Thyroid gland (tissue), 4 donors: ENCODE results near the gene TTC8. TPM values are rescaled to one million over a fixed set of nuclear protein-coding genes. Genes with fewer than 3 reads are reported as not detected.
"Not testable (repeated sequence)": the region's sequence is repeated elsewhere in the genome, so short reads cannot be mapped to it uniquely, and the experiment has no call there.

Experiments
- DNase-seq, 2 donors: peaks; one replicate each; pipeline ENCODE4 v3.0.0-alpha.2; 2019
- H3K27ac ChIP-seq, 3 donors: fragments of 200-600 bp; sonication (generic); 1 replicate in 2 of 3; 2 replicates in 1 of 3; pipeline ENCODE4 v1.5.1; 2016 to 2019; ENCODE audit warnings: mild to moderate bottlenecking in 1 of 3, moderate library complexity in 1 of 3
- H3K27me3 ChIP-seq: fragments of 200-600 bp; sonication (generic); one replicate; pipeline ENCODE4 v1.5.1; 2019
- H3K36me3 ChIP-seq, 2 donors: fragments of 200-600 bp; sonication (generic); one replicate each; pipeline ENCODE4 v1.5.1; 2016 to 2019
- H3K4me1 ChIP-seq, 2 donors: fragments of 200-600 bp; sonication (generic); one replicate each; pipeline ENCODE4 v1.5.1; 2017 to 2019
- H3K4me3 ChIP-seq, 3 donors: fragments of 200-600 bp; sonication (generic); replicated peaks in 1 of 3; 1 replicate in 2 of 3; 2 replicates in 1 of 3; pipeline ENCODE4 v1.5.1; 2016; ENCODE audit warnings: mild to moderate bottlenecking in 1 of 3
- H3K9me3 ChIP-seq: fragments of 200-600 bp; sonication (generic); one replicate; pipeline ENCODE4 v1.5.1; 2017
- POLR2A ChIP-seq, 2 donors: fragments of 450-650 bp; IDR thresholded peaks; one replicate each; pipeline ENCODE4 v1.6.1; 2017; ENCODE audit warnings: antibody characterized with exemption in 2 of 2, mild to moderate bottlenecking in 2 of 2, moderate library complexity in 1 of 2
- WGBS, 2 donors: methylation state at CpG; one replicate each; pipeline ENCODE4 v1.1.5; 2017; 5-methylcytosine and 5-hydroxymethylcytosine counted together
- intact Hi-C: fragments of 100-400 bp; cut with DNase I; formaldehyde crosslinking; loops from one replicate; pipeline ENCODE4 v1.15.1; 2023
- total RNA-seq, 4 donors: library from RNA; depleted of rRNA; stranded (reverse); fragments of >200 nt; gene quantifications; one replicate each; pipeline ENCODE4 v1.2.3, GENCODE V29; 2016
- TF ChIP-seq, protein P1 (sequence below), 6 experiments: fragments of 200-600 bp in 3 of 6; fragments of 450-650 bp in 3 of 6; sonication (generic) in 3 of 6; IDR thresholded peaks; one replicate each; pipeline ENCODE4 v1.5.1; 2016 to 2019; ENCODE audit warnings: antibody characterized with exemption in 6 of 6, mild to moderate bottlenecking in 2 of 6, inconsistent platforms in 1 of 6, moderate library complexity in 1 of 6

The TTC8 gene
- total RNA-seq, 4 donors from 2014 or later = 51.4 to 118 (median 68.0) TPM

DNA sequence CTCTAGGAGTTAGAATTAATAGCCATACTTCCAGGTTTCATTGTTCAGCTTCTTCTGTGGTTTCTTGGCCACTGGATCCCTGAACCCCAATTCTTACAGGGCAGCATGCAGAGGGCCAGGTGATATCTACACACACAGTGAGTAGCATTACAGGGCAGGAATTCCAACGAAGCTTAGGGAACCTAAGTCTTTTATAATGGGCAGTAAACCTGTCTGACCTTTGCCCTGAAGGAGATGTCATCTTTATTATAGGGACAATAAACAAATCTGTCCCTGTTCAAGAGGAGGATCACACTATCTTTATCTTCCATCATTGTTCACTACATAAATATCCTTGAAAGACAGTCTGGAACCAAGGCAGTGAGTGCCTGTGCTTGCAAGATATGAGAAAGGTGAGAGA is 20.0 kb upstream of the TTC8 start:
- WGBS, 2 donors = 0 to 92% methylated on average over 1 of the region's 1 CpG
- Histone ChIP-seq H3K4me3 (no peak overlapping the region), H3K36me3 (no peaks in the 10 kb centered on the region), H3K27me3 (no peaks in the 10 kb centered on the region), H3K4me1 (no peaks in the 10 kb centered on the region), H3K27ac (no peak overlapping the region), H3K9me3 (no peaks in the 10 kb centered on the region)
- TF ChIP-seq, protein P1, sequence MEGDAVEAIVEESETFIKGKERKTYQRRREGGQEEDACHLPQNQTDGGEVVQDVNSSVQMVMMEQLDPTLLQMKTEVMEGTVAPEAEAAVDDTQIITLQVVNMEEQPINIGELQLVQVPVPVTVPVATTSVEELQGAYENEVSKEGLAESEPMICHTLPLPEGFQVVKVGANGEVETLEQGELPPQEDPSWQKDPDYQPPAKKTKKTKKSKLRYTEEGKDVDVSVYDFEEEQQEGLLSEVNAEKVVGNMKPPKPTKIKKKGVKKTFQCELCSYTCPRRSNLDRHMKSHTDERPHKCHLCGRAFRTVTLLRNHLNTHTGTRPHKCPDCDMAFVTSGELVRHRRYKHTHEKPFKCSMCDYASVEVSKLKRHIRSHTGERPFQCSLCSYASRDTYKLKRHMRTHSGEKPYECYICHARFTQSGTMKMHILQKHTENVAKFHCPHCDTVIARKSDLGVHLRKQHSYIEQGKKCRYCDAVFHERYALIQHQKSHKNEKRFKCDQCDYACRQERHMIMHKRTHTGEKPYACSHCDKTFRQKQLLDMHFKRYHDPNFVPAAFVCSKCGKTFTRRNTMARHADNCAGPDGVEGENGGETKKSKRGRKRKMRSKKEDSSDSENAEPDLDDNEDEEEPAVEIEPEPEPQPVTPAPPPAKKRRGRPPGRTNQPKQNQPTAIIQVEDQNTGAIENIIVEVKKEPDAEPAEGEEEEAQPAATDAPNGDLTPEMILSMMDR (IDR thresholded peaks at IDR 0.05) = no peak
- TF ChIP-seq POLR2A (IDR thresholded peaks at IDR 0.05) = no peak
- intact Hi-C loops = no loop called here
- DNase-seq = no peak

DNA sequence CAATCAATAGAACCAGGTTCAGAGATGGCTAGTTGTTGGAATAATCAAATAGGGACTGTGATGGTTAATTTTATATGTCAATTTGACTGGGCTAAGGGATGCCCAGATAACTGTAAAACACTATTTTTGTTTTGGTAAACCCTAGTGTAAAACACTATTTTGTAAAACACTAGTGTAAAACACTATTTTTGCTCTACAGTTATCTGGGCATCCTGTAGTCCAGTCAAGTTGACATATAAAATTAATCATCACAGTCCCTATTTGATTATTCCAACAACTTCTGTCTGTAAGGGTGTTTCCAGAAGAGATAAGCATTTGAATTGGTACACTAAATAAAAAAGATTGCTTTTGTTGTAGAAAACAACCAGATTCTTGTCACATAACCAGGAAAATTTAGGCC is 16.1 kb upstream of the TTC8 start:
- H3K4me3 ChIP-seq = no peak overlapping the region
- no peak overlapping the region for H3K27ac ChIP-seq
- no peak for DNase-seq
- H3K27me3 ChIP-seq = no peaks in the 10 kb centered on the region
- intact Hi-C loops = no loop called here
- H3K9me3 ChIP-seq = no peaks in the 10 kb centered on the region
- TF ChIP-seq POLR2A (IDR thresholded peaks at IDR 0.05) = no peak
- TF ChIP-seq, protein P1 (IDR thresholded peaks at IDR 0.05) = no peak
- no peaks in the 10 kb centered on the region for H3K4me1 ChIP-seq
- H3K36me3 ChIP-seq = no peaks in the 10 kb centered on the region

DNA sequence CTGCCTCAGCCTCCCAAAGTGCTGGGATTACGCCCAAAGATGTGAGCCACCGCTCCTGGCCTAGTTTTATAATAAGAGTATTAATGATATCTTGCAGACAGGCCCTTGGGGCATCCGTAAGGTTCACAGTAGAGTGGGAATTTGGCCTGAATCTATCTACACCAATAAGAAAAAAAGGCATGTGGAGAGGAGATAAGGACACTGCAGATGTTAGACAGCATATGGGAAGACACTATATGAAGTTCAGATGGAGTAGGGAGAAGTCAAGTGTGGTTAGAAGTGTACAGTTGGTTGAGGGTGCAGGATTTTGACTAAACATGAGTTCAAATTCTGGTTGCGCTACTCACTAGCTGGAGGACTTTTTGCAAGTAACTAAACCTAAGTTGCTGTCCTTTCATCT is 8.5 kb upstream of the TTC8 start:
- intact Hi-C loops = no loop called here
- Histone ChIP-seq H3K9me3 (no peaks in the 10 kb centered on the region), H3K27ac (no peak overlapping the region), H3K27me3 (no peaks in the 10 kb centered on the region), H3K36me3 (no peaks in the 10 kb centered on the region), H3K4me1 (no peaks in the 10 kb centered on the region), H3K4me3 (no peak overlapping the region)
- no peak for DNase-seq
- TF ChIP-seq, protein P1 (IDR thresholded peaks at IDR 0.05) = no peak
- no peak for TF ChIP-seq POLR2A (IDR thresholded peaks at IDR 0.05)
- WGBS, 2 donors = 93% methylated on average over 4 of the region's 4 CpGs

DNA sequence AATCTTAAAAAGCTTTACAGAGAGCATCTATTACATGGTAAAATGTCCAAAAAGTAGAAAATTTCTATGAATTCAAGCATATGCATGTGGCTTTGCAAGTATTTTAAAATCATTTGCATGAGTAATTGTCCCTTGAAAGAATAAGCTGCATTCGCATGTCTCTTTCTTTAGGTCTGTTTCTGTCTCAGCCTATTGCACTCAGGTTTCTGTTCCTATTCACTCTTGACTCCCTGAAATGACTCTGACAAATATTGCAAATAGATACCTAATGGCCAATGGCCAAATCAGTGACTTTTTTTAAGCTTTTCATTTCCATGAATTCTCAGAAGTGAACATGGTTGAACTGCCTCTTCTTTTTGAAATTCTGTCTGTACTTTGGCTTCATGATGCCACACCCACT is 6.4 kb upstream of the TTC8 start:
- intact Hi-C loops = no loop called here
- TF ChIP-seq, protein P1 (IDR thresholded peaks at IDR 0.05) = no peak
- TF ChIP-seq POLR2A (IDR thresholded peaks at IDR 0.05) = no peak
- H3K36me3 ChIP-seq = no peaks in the 10 kb centered on the region
- no peaks in the 10 kb centered on the region for H3K4me1 ChIP-seq
- no peaks in the 10 kb centered on the region for H3K27me3 ChIP-seq
- no peaks in the 10 kb centered on the region for H3K9me3 ChIP-seq
- DNase-seq = no peak
- 84 to 89% methylated on average over 1 of the region's 1 CpG for WGBS, 2 donors
- H3K4me3 ChIP-seq = no peak overlapping the region
- no peak overlapping the region for H3K27ac ChIP-seq

DNA sequence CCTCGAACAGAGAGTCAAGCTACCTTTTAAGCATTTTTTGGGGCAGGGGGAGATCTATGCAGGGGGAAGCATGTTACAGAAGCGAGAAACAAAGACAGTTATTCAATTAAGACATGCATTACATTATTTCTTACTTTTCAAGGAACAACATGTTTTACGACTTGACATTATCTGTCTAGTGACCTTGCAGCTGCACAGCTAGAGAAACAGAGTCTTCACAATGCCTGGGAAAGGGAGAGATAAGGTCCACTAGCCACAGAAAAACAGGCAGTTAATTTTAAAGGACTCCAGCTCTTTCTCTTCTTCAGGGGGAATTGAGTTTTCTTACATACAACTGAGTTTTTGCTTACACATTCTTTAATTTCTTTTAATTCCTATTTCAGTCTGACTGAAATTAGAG is 4.8 kb upstream of the TTC8 start:
- H3K4me3 ChIP-seq, intact Hi-C loops, H3K9me3 ChIP-seq, DNase-seq, H3K36me3 ChIP-seq, H3K4me1 ChIP-seq, H3K27me3 ChIP-seq, H3K27ac ChIP-seq: not testable (repeated sequence)
- 73 to 76% methylated on average over 3 of the region's 3 CpGs for WGBS, 2 donors

DNA sequence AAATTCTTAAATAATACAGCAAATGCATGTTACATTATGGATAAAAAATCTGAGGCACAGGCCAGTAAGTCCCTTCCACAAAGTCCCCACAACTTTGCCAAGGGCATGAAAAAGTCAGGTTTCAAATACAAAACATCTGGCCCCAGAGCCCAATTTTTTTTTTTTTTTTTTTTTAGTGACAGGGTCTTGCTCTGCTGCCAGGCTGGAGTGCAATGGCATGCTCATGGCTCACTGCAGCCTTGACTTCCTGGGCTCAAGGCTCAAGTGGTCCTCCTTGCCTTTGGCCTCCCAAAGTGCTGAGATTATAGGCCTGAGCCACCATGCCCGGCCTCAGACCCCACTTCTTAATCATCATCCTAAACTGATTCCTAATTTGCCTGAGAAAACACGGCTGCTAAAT is 3.1 kb upstream of the TTC8 start:
- intact Hi-C loops = no loop called here
- H3K27ac ChIP-seq = no peak overlapping the region
- no peaks in the 10 kb centered on the region for H3K9me3 ChIP-seq

More for the DNA sequence above, 3.1 kb upstream of the TTC8 start:
- WGBS, 2 donors = 66 to 90% methylated on average over 2 of the region's 2 CpGs
- no peak for DNase-seq
- no peaks in the 10 kb centered on the region for H3K27me3 ChIP-seq
- no peak for TF ChIP-seq POLR2A (IDR thresholded peaks at IDR 0.05)
- TF ChIP-seq, protein P1 (IDR thresholded peaks at IDR 0.05) = no peak
- H3K4me3 ChIP-seq = no peak overlapping the region
- no peaks in the 10 kb centered on the region for H3K36me3 ChIP-seq
- H3K4me1 ChIP-seq = peaks cover 0 to 4% of the 10 kb centered on the region in 2 donors
